ENCODE results near the gene UTY. TPM values are rescaled to one million over a fixed set of nuclear protein-coding genes. Genes with fewer than 3 reads are reported as not detected.

Gene UTY
- total and polyA plus RNA-seq, 9 of the 15 experiments (the other 6 are each of a cell fraction or from before 2014, with no cell fraction given): 0.09 TPM; not detected in 8

DNA sequence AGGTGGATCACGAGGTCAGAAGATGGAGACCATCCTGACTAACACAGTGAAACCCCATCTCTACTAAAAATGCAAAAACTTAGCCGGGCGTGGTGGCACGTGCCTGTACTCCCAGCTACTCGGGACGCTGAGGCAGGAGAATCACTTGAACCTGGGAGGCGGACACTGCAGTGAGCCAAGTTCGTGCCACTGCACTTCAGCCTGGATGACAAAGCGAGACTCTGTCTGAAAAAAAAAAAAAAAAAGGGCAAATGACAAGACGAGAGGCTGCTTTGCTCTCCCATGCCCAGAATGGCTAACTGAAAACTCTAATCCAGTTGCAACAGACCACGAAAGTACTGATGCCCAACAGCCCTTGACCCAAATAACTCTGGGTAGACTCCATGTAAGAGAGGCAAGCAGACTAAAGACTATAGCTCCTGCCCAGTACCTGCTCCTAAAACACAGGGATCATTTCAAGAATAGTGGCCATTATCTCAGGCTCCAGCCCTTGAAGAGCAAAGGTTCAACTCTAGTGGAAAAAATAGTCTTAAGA lies 29.2 kb downstream of the UTY start:
- intact Hi-C loops (cut with micrococcal nuclease) (no loop called here), in situ Hi-C loops (cut with MboI) (no loop called here)
- Histone ChIP-seq H3K4me2 (ENCODE audit: insufficient read depth, low read length) (no peak overlapping the region), H3K27me3 (ENCODE audit: control insufficient read depth in 2 of 2, insufficient read depth in 2 of 2, low read length in 2 of 2) (no peaks in the 10 kb centered on the region), H3K9me1 (ENCODE audit: control insufficient read depth, insufficient read depth, low read length) (no peaks in the 10 kb centered on the region), H3K4me3 (no peak overlapping the region), H4K20me1 (replicated peaks; ENCODE audit: control insufficient read depth, insufficient read depth, low read length) (no peaks in the 10 kb centered on the region), H3K9me3 (replicated peaks; ENCODE audit: control insufficient read depth, insufficient read depth, low read depth, low read length) (no peaks in the 10 kb centered on the region), H3K4me1 (replicated peaks in 1 of 2; ENCODE audit: control insufficient read depth in 2 of 2, insufficient read depth in 2 of 2, low read length in 2 of 2) (no peaks in the 10 kb centered on the region), H2AFZ (ENCODE audit: low read depth, low read length) (no peak overlapping the region), H3K36me3 (ENCODE audit: control insufficient read depth, insufficient read depth, low read length) (no peaks in the 10 kb centered on the region), H3K27ac (ENCODE audit: extremely low read depth, low read depth, low read length) (no peak overlapping the region), H3K79me2 (ENCODE audit: control insufficient read depth, insufficient read depth, low read length) (no peaks in the 10 kb centered on the region), H3K9ac (ENCODE audit: insufficient read depth in 1 of 2, low read depth in 2 of 2, low read length in 2 of 2) (no peak overlapping the region)
- POLR2A ChIA-PET: no interaction called here
- WGBS (ENCODE audit: insufficient coverage, low coverage, missing lambda C conversion rate): no CpG with 5 or more reads among the region's 11 CpGs
- CTCF ChIA-PET (ENCODE audit: low intra/inter-chr PET ratio): no interaction called here
- DNase-seq (ENCODE audit: extremely low read depth in 1 of 4, low spot score in 3 of 4): no peak
- ATAC-seq: no peak
- no peak for FAIRE-seq
- no TSS peak for BruUV-seq (replicated peaks)
- no peak for TF ChIP-seq CXXC5 (CRISPR knock-in tag; IDR thresholded peaks at IDR 0.05)
- TF ChIP-seq, protein P1, sequence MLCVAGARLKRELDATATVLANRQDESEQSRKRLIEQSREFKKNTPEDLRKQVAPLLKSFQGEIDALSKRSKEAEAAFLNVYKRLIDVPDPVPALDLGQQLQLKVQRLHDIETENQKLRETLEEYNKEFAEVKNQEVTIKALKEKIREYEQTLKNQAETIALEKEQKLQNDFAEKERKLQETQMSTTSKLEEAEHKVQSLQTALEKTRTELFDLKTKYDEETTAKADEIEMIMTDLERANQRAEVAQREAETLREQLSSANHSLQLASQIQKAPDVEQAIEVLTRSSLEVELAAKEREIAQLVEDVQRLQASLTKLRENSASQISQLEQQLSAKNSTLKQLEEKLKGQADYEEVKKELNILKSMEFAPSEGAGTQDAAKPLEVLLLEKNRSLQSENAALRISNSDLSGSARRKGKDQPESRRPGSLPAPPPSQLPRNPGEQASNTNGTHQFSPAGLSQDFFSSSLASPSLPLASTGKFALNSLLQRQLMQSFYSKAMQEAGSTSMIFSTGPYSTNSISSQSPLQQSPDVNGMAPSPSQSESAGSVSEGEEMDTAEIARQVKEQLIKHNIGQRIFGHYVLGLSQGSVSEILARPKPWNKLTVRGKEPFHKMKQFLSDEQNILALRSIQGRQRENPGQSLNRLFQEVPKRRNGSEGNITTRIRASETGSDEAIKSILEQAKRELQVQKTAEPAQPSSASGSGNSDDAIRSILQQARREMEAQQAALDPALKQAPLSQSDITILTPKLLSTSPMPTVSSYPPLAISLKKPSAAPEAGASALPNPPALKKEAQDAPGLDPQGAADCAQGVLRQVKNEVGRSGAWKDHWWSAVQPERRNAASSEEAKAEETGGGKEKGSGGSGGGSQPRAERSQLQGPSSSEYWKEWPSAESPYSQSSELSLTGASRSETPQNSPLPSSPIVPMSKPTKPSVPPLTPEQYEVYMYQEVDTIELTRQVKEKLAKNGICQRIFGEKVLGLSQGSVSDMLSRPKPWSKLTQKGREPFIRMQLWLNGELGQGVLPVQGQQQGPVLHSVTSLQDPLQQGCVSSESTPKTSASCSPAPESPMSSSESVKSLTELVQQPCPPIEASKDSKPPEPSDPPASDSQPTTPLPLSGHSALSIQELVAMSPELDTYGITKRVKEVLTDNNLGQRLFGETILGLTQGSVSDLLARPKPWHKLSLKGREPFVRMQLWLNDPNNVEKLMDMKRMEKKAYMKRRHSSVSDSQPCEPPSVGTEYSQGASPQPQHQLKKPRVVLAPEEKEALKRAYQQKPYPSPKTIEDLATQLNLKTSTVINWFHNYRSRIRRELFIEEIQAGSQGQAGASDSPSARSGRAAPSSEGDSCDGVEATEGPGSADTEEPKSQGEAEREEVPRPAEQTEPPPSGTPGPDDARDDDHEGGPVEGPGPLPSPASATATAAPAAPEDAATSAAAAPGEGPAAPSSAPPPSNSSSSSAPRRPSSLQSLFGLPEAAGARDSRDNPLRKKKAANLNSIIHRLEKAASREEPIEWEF (CRISPR knock-in tag; IDR thresholded peaks at IDR 0.05): no peak
- no peak for TF ChIP-seq PRPF4 (IDR thresholded peaks at IDR 0.05; ENCODE audit: insufficient read depth, low read depth, low read length, poor library complexity, severe bottlenecking)
- TF ChIP-seq, protein P2, sequence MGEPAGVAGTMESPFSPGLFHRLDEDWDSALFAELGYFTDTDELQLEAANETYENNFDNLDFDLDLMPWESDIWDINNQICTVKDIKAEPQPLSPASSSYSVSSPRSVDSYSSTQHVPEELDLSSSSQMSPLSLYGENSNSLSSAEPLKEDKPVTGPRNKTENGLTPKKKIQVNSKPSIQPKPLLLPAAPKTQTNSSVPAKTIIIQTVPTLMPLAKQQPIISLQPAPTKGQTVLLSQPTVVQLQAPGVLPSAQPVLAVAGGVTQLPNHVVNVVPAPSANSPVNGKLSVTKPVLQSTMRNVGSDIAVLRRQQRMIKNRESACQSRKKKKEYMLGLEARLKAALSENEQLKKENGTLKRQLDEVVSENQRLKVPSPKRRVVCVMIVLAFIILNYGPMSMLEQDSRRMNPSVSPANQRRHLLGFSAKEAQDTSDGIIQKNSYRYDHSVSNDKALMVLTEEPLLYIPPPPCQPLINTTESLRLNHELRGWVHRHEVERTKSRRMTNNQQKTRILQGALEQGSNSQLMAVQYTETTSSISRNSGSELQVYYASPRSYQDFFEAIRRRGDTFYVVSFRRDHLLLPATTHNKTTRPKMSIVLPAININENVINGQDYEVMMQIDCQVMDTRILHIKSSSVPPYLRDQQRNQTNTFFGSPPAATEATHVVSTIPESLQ (CRISPR knock-in tag; IDR thresholded peaks at IDR 0.05): no peak
- no peak for TF ChIP-seq CCNT2 (IDR thresholded peaks at IDR 0.05; ENCODE audit: borderline replicate concordance, extremely low read depth, insufficient read length, low read depth, low read length)
- TF ChIP-seq, protein P3, sequence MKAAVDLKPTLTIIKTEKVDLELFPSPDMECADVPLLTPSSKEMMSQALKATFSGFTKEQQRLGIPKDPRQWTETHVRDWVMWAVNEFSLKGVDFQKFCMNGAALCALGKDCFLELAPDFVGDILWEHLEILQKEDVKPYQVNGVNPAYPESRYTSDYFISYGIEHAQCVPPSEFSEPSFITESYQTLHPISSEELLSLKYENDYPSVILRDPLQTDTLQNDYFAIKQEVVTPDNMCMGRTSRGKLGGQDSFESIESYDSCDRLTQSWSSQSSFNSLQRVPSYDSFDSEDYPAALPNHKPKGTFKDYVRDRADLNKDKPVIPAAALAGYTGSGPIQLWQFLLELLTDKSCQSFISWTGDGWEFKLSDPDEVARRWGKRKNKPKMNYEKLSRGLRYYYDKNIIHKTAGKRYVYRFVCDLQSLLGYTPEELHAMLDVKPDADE (conservative IDR thresholded peaks at IDR 0.05; ENCODE audit: control insufficient read depth, low read depth, low read length): no peak
- no peak for TF ChIP-seq HDAC6 (IDR thresholded peaks at IDR 0.05; ENCODE audit: low read depth, low read length)
- TF ChIP-seq, protein P4, sequence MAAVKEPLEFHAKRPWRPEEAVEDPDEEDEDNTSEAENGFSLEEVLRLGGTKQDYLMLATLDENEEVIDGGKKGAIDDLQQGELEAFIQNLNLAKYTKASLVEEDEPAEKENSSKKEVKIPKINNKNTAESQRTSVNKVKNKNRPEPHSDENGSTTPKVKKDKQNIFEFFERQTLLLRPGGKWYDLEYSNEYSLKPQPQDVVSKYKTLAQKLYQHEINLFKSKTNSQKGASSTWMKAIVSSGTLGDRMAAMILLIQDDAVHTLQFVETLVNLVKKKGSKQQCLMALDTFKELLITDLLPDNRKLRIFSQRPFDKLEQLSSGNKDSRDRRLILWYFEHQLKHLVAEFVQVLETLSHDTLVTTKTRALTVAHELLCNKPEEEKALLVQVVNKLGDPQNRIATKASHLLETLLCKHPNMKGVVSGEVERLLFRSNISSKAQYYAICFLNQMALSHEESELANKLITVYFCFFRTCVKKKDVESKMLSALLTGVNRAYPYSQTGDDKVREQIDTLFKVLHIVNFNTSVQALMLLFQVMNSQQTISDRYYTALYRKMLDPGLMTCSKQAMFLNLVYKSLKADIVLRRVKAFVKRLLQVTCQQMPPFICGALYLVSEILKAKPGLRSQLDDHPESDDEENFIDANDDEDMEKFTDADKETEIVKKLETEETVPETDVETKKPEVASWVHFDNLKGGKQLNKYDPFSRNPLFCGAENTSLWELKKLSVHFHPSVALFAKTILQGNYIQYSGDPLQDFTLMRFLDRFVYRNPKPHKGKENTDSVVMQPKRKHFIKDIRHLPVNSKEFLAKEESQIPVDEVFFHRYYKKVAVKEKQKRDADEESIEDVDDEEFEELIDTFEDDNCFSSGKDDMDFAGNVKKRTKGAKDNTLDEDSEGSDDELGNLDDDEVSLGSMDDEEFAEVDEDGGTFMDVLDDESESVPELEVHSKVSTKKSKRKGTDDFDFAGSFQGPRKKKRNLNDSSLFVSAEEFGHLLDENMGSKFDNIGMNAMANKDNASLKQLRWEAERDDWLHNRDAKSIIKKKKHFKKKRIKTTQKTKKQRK (IDR thresholded peaks at IDR 0.05; ENCODE audit: borderline replicate concordance, low read depth, low read length): no peak
- no peak for TF ChIP-seq DDX20 (tag; IDR thresholded peaks at IDR 0.05; ENCODE audit: low read depth)
